IPS-15b (cell line): ENCODE measurements around the gene PTGFRN.
"Not testable (repeated sequence)": the region's sequence is repeated elsewhere in the genome, so short reads cannot be mapped to it uniquely, and the experiment has no call there.

Source experiments
- H3K27me3 ChIP-seq: one replicate; pipeline ENCODE4 v1.6.1; 2013; ENCODE audit warnings: low read length; ENCODE audit not compliant: control insufficient read depth, insufficient read depth
- H3K36me3 ChIP-seq: one replicate; pipeline ENCODE4 v1.6.1; 2013; ENCODE audit warnings: low read length; ENCODE audit not compliant: control insufficient read depth, insufficient read depth
- H3K4me1 ChIP-seq: one replicate; pipeline ENCODE4 v1.6.1; 2013; ENCODE audit warnings: mild to moderate bottlenecking, low read length; ENCODE audit not compliant: control insufficient read depth, insufficient read depth
- H3K4me3 ChIP-seq: one replicate; pipeline ENCODE4 v1.5.1; 2013; ENCODE audit warnings: low read depth, low read length
- H3K9ac ChIP-seq: one replicate; pipeline ENCODE4 v1.6.1; 2013; ENCODE audit warnings: low read depth, mild to moderate bottlenecking, low read length
- H3K9me3 ChIP-seq: one replicate; pipeline ENCODE4 v1.6.1; 2013; ENCODE audit warnings: mild to moderate bottlenecking, low read length; ENCODE audit not compliant: control insufficient read depth, insufficient read depth

Gene PTGFRN

DNA sequence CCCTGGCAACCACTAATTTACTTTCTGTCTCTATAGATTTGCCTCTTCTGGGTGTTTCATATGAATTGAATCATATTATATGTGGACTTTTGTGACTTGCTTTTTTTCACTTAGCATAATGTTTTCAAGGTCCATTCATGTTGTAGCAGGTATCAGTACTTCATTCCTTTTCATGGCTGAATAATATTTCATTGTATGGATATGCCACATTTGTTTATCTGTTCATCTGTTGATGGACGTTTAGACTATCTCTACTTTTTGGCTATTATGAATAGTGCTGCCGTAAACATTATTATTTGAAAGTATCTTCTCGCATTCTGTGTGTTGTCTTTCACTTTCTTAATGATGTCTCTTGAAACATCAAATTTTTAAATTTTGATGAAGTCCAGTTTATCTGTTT, 59.0 kb downstream of the PTGFRN start:
- Histone ChIP-seq H3K4me3 (no peak overlapping the region), H3K9ac (no peak overlapping the region), H3K27me3 (no peaks in the 10 kb centered on the region), H3K9me3 (no peaks in the 10 kb centered on the region), H3K36me3 (peaks cover 14% of the 10 kb centered on the region), H3K4me1 (no peaks in the 10 kb centered on the region)

DNA sequence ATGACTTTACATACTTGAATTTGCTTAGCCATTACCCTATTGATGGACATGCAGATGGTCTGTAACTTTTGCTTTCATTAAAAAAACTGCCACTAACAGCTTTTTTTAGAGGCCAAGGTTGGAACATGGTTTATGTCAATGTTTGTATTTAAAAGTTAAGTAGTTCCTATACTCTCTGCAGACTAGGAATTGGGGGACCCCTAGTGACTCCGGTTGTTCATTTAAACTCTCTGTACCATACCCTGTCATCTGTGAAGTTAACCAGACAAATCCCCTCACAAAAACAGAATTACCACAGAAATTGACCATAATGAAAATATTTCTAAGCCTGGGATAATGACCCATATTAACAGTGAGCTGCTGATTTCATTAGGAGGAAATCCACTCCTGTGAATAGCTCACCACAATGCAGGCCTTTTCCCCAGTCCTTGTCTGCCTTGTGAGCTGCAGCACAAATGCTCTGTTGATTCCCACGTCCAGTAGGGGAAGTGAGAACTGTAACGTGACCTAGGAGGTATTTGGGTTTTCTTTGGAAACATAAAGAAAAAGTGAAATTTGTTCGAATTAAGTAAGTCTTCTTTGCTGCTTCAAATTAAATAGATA, 61.6 kb downstream of the PTGFRN start:
- no peak overlapping the region for H3K4me3 ChIP-seq
- H3K36me3 ChIP-seq: peaks cover 25% of the 10 kb centered on the region
- no peak overlapping the region for H3K9ac ChIP-seq
- peaks cover 9% of the 10 kb centered on the region for H3K9me3 ChIP-seq
- no peaks in the 10 kb centered on the region for H3K27me3 ChIP-seq
- no peaks in the 10 kb centered on the region for H3K4me1 ChIP-seq

DNA sequence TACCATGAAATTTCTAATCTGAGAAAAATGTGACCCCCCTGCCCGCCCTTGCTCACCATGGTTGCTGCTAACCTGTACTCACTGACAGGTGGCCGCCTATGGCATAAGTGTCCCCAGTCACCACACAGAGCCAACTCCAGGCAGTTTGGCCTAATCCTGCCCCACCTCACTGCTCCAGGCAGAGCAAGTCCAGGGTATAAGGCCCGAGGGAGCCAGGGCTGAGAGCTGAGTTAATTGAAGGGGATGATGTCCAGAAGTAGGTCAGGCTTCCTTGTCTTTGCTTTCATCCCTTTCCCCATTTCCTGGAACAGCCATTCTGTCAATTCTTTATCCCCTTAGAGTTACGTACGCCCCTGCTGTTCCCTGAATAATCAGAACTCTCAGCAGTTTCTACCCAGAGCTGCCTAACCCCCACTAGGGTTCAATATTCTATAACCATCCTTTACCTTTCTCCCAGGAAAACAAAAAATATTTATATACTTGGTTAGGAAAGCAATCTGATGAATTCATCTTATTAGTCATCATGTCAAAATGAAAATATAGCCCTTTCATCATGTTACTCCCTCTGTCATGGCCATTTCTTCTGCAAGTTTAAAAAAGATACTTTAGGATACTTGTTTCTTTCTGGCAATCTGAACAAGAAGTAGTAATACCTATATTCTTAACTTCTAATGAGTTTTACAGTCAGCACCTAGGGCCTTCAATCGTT, 62.4 kb downstream of the PTGFRN start:
- H3K9me3 ChIP-seq: peaks cover 9% of the 10 kb centered on the region
- H3K36me3 ChIP-seq: peaks cover 19% of the 10 kb centered on the region
- H3K4me1 ChIP-seq: no peaks in the 10 kb centered on the region
- no peak overlapping the region for H3K9ac ChIP-seq
- H3K27me3 ChIP-seq: no peaks in the 10 kb centered on the region
- no peak overlapping the region for H3K4me3 ChIP-seq

GRCh38 chr1:116972674-116973030, 62.9 kb downstream of the PTGFRN start:
- H3K27me3 ChIP-seq: no peaks in the 10 kb centered on the region
- no peak overlapping the region for H3K9ac ChIP-seq
- H3K4me1 ChIP-seq: no peaks in the 10 kb centered on the region
- peaks cover 13% of the 10 kb centered on the region for H3K36me3 ChIP-seq
- H3K4me3 ChIP-seq: no peak overlapping the region
- peaks cover 9% of the 10 kb centered on the region for H3K9me3 ChIP-seq

DNA sequence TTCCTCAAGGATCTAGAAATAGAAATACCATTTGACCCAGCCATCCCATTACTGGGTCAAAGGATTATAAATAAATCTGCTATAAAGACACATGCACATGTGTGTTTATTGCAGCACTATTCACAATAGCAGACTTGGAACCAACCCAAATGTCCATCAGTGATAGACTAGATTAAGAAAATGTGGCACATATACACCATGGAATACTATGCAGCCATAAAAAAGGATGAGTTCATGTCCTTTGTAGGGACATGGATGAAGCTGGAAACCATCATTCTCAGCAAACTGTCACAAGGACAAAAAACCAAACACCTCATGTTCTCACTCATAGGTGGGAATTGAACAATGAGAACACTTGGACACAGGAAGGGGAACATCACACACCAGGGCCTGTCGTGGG, 70.6 kb downstream of the PTGFRN start:
- not testable (repeated sequence) for H3K36me3 ChIP-seq, H3K4me3 ChIP-seq, H3K4me1 ChIP-seq, H3K9me3 ChIP-seq, H3K9ac ChIP-seq, H3K27me3 ChIP-seq

- no peaks in the 10 kb centered on the region for H3K4me1 ChIP-seq
- H3K9me3 ChIP-seq: no peaks in the 10 kb centered on the region
- H3K9ac ChIP-seq: no peak overlapping the region
- no peaks in the 10 kb centered on the region for H3K27me3 ChIP-seq
- no peak overlapping the region for H3K4me3 ChIP-seq
- no peaks in the 10 kb centered on the region for H3K36me3 ChIP-seq
These were observed 71.9 kb downstream of the PTGFRN start for GRCh38 chr1:116981521-116982037.

GRCh38 chr1:116982319-116983004, 72.7 kb downstream of the PTGFRN start:
- H3K9me3 ChIP-seq: no peaks in the 10 kb centered on the region
- no peak overlapping the region for H3K9ac ChIP-seq
- H3K27me3 ChIP-seq: no peaks in the 10 kb centered on the region

GRCh38 chr1:116983112-116983511, 73.4 kb downstream of the PTGFRN start:
- no peak overlapping the region for H3K9ac ChIP-seq
- no peaks in the 10 kb centered on the region for H3K9me3 ChIP-seq
- H3K36me3 ChIP-seq: no peaks in the 10 kb centered on the region
- H3K4me3 ChIP-seq: no peak overlapping the region
- H3K4me1 ChIP-seq: no peaks in the 10 kb centered on the region
- no peaks in the 10 kb centered on the region for H3K27me3 ChIP-seq

More at GRCh38 chr1:116982319-116983004, 72.7 kb downstream of the PTGFRN start:
- Histone ChIP-seq H3K36me3 (no peaks in the 10 kb centered on the region), H3K4me1 (no peaks in the 10 kb centered on the region), H3K4me3 (no peak overlapping the region)

- Histone ChIP-seq H3K36me3 (no peaks in the 10 kb centered on the region), H3K9ac (no peak overlapping the region), H3K4me1 (no peaks in the 10 kb centered on the region), H3K27me3 (no peaks in the 10 kb centered on the region), H3K4me3 (no peak overlapping the region), H3K9me3 (no peaks in the 10 kb centered on the region)
These were observed 74.0 kb downstream of the PTGFRN start for GRCh38 chr1:116983678-116984077.

DNA sequence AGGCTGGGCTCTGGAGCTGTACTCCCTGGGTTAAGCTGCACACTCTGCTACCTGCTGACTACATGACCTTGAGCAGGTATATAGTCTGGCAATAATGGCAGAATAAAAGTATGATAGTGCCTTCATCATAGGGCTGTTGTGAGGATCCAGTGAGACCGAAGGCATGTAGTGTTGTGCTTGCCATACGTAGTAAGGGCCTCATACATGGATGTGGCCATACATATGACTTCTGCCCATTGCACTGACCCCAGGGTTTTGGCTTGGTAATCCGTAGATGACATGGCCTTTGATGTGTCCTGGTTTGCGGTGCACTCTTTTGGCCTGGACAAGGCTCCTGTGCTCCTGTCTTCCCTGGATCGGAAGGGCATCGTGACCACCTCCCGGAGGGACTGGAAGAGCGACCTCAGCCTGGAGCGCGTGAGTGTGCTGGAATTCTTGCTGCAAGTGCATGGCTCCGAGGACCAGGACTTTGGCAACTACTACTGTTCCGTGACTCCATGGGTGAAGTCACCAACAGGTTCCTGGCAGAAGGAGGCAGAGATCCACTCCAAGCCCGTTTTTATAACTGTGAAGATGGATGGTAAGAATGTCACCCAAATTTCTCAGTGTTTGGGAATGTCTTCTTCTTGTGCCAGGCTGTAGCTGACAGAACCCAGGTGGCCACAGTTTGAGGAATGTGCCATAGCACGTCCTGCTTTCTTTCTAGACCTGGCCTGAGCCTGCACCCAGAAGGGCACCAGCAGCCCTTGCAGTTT, 74.9 kb downstream of the PTGFRN start:
- Histone ChIP-seq H3K9ac (no peak overlapping the region), H3K36me3 (no peaks in the 10 kb centered on the region), H3K9me3 (no peaks in the 10 kb centered on the region), H3K27me3 (no peaks in the 10 kb centered on the region), H3K4me1 (no peaks in the 10 kb centered on the region), H3K4me3 (no peak overlapping the region)

- no peak overlapping the region for H3K9ac ChIP-seq
- no peak overlapping the region for H3K4me3 ChIP-seq
- no peaks in the 10 kb centered on the region for H3K9me3 ChIP-seq
- H3K36me3 ChIP-seq: no peaks in the 10 kb centered on the region
- peaks cover under 1% of the 10 kb centered on the region for H3K4me1 ChIP-seq
- H3K27me3 ChIP-seq: no peaks in the 10 kb centered on the region
These were observed 76.9 kb downstream of the PTGFRN start for GRCh38 chr1:116986421-116987255.
